ENCODE results near the gene ANKHD1. TPM values are rescaled to one million over a fixed set of nuclear protein-coding genes. Genes with fewer than 3 reads are reported as not detected.

ANKHD1 gene
- total RNA-seq, 4 donors from 2014 or later, result 128 to 177 (median 143) TPM

- TF ChIP-seq, protein P1, sequence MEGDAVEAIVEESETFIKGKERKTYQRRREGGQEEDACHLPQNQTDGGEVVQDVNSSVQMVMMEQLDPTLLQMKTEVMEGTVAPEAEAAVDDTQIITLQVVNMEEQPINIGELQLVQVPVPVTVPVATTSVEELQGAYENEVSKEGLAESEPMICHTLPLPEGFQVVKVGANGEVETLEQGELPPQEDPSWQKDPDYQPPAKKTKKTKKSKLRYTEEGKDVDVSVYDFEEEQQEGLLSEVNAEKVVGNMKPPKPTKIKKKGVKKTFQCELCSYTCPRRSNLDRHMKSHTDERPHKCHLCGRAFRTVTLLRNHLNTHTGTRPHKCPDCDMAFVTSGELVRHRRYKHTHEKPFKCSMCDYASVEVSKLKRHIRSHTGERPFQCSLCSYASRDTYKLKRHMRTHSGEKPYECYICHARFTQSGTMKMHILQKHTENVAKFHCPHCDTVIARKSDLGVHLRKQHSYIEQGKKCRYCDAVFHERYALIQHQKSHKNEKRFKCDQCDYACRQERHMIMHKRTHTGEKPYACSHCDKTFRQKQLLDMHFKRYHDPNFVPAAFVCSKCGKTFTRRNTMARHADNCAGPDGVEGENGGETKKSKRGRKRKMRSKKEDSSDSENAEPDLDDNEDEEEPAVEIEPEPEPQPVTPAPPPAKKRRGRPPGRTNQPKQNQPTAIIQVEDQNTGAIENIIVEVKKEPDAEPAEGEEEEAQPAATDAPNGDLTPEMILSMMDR (IDR thresholded peaks at IDR 0.05; ENCODE audit: low read depth), result no peak
Observed at GRCh38 chr5:140432916-140433315, 31.3 kb downstream of the ANKHD1 start.

DNA sequence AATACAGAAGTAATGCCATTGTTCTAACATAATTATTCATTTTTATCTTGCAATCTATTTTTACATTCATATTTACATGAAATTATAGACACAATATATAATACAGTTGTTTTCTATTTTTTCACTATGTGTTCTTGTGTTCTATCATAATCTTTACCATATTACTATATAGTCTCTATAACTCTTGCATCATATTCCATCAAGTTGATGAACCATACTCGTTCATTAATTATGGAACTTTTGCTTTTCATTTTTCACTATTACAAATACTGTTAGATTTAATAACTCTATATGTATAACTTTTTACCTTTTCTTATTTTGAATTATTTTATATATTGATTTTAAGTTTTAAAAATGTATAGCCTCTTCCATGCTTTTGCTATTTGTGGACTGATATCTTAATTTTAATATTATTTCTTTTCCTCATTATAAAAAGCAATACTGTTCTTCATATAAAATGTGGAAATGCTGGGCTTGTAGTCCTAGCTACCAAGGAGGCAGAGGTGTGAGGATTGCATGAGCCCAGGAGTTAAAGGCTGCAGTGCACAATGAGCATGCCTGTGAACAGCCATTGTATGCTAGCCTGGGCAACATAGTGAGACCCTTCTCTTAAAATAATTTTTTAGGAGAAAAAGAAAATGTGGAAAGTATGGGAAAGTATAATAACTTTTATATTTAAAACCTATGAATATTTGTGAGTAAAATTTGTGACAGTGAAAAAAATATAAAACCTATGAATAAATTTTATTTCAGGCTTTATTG is 65.5 kb downstream of the ANKHD1 start:
- TF ChIP-seq, protein P1 (IDR thresholded peaks at IDR 0.05; ENCODE audit: low read depth), result no peak

DNA sequence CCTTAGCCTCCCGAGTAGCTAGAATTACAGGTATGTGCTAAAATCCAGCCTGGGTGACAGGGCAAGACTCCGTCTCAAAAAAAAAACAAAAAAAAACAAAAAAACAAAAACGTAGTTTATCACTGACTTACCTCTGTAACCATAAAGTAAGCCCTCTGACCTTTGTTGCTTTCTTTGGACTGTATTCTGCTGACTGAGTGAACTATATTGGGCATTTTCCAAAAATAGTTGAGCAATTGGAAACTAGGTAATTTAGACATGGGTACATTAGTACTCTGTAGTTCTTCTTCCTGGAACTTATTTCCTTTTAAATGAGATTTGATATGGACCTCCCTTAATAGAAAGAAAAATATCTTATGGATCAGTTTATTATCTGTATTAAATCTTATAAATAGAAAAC is 66.6 kb downstream of the ANKHD1 start:
- TF ChIP-seq, protein P1 (IDR thresholded peaks at IDR 0.05; ENCODE audit: low read depth), result no peak

GRCh38 chr5:140469259-140469658 is 67.6 kb downstream of the ANKHD1 start:
- TF ChIP-seq, protein P1 (IDR thresholded peaks at IDR 0.05; ENCODE audit: low read depth), result no peak

- TF ChIP-seq, protein P1 (IDR thresholded peaks at IDR 0.05; ENCODE audit: low read depth), result no peak
Observed at GRCh38 chr5:140480310-140481014, 78.8 kb downstream of the ANKHD1 start.

DNA sequence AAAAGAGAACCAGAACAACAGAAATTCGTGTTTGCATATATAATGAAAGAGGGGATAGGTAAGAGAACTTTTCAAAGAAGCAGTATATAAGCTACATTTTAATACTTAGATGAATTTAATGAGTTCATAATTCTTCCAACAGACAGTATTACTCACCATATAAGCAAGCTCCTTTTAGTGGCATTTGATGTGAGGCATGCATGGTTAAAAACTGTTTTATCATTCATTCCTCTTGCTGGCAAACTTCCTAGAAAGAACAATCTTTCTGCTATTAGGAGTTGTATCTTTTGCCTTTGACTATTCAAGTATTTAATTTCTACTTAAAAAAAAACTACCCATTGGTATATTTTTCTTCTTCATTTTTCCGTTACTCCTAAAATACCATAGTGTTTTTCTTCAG is 80.1 kb downstream of the ANKHD1 start:
- TF ChIP-seq, protein P1 (IDR thresholded peaks at IDR 0.05; ENCODE audit: low read depth), result no peak

- TF ChIP-seq, protein P1 (IDR thresholded peaks at IDR 0.05; ENCODE audit: low read depth), result no peak
Observed at GRCh38 chr5:140483055-140483454, 81.4 kb downstream of the ANKHD1 start.
